ENCODE measurements around the gene CNTN4. TPM values are rescaled to one million over a fixed set of nuclear protein-coding genes. Genes with fewer than 3 reads are reported as not detected.
A peak's percentile ranks its signal among the peaks of the same experiment; 100 is the strongest.
"Not testable (repeated sequence)": the region's sequence is repeated elsewhere in the genome, so short reads cannot be mapped to it uniquely, and the experiment has no call there.

Gene CNTN4
- total RNA-seq, 1 donor from 2014 or later: 40.0 TPM

DNA sequence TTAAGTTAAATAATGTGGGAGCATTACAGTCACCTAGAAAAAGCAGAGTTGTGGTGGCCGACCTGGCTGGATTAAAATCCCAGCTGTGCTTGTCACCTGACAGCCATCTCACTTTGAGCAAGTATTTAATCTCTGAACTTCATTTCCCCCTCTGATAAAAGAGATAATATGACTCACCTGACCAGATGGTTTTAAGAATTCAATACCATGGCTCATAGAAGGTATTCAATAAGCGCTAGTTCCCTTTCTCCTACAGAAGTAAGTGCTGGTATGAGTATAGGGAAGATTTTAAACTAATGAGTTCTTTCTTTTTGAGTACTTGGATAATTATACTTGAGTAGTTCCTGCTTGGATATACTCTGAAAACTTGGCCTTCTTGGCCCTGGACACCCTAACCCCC is 686.0 kb downstream of the CNTN4 start:
- DNase-seq (ENCODE audit: low spot score): no peak

DNA sequence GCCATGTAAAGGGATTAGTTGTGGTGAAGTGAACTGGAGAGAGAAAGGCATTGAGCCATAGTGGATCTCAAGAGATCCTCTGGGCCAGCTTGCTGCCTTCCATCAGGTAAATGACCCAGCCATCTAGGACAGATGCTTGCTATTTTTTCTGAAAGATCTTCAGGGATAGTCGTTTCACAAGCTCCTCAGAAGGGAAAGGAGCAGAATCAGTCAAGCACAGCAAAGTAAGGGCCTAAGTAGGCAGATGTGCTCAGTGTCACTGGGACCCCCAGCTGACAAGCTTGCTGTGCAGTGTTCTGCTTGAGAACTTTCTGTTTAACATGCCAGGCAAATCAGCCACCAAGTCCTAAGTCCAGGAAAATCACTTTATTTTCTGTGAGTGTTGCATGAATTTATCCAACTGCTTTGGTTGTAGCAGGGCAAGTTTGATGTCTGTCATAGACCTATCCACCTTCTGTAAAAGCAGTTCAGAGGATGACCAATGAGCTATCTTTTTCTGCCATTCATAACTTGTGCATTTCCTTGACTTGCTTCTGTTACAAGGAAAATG is 691.7 kb downstream of the CNTN4 start:
- no peak for DNase-seq (ENCODE audit: low spot score)

DNA sequence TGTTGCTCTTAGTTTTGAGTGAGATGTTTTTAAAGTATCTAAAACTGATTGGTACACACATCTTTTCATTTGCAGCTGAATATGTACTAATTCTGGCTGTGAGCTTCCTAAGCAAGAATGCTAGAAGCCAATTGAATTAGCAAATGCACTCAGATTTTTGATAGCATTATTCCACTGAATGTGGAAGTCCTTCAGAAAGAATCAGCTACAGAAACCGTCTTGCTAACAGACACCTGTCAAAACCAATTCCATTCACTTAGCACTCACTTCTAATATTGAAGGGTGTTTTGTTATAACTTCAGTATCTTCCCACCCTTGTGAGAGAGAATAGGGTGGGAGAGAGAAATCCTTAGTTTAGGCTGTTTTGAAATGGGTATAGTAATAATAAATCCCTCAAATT is 693.8 kb downstream of the CNTN4 start:
- no peak for DNase-seq (ENCODE audit: low spot score)

DNA sequence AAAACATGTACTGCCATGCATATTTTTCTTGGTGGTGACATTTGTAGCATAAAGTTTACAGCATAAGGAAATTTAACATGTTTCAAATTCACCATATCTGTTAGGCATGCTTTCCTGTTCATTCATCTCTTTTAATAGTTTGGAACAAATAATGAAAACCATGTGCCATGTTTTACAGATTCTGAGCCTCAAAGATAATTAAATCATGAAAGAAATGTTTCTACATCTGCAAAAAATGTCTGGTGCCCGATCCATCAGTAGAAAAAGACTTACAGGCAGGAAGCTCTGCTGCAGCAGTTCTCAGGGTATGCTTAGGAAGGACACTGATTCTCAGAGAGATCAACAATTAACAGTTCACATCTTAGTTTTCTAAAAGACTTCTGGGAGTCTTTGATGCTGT is 695.3 kb downstream of the CNTN4 start:
- no peak for DNase-seq (ENCODE audit: low spot score)

DNA sequence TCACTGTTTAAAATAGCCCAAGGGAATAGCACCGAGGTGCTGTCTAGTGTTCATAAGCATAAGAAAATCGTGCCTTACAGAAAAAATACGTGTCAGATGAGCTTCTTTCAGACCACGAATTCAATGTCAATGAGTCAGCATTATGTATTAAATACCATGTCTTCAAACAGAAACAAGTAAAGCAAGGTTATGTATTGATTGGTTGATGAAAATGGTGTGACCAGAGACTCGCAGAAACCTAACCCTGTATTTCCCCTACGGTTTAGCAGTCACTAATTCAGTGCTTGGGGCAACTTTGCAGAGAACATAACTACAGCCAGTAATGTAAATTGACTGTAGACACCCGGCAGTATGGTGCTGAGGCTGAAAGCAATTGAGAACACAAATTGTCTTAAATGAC is 703.8 kb downstream of the CNTN4 start:
- no peak for DNase-seq (ENCODE audit: low spot score)

DNA sequence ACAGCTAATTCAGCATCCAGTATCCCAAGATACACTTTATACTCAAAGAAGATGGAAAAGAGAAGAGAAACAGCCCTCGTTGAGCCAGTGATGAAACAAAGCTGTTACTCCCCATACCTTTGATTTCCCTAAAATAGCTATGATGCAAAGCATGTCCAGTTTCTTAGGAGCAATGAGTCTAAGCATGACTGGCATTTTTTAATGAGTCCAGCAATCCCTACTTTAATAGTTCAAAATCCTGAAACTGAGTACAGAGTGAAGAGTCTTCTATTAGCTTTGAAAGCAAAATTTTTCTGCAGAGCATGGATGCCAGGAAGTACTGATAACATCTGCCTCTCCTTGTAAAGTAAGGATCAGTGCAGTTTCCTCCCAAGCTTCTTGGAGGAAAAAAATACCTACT is 708.8 kb downstream of the CNTN4 start:
- DNase-seq (ENCODE audit: low spot score): no peak

DNA sequence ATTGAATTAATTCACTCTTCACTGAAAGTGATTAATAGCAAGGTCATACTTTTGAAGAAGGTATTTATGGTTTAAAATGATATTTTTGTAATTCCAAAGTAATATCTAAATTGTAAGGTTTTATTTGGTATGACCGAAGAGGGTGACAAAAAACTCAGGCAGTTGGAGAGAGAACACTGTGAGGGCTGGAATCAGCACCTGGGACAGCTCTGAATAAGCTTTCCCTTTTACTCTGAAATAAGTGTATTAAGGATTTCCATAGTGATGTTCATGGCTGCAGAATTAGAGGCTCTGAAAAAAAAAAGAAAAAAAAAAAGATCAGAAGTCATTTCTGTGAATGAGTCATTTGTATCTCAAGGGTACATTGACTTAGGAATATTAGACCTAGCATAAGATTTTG is 712.1 kb downstream of the CNTN4 start:
- peak; percentile 20 for DNase-seq (ENCODE audit: low spot score)

DNA sequence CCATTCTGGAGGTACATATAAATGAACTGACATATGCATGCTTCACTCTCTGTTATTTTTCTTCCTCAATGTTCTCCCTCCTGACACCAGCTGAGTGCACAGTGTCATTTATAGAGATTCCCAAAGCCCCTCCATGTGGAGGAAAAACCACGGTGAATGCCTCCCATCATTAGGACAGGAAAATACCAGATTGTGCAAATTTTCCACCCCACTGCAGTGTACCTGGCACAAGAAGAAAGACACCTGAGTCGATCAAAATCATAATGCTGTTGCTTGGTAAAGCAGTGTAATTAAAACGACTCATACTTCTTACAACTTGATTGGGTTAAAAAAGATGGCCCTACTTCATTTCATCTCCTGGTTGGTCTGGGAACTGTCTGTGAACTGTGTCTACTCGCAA is 720.9 kb downstream of the CNTN4 start:
- DNase-seq (ENCODE audit: low spot score): no peak

DNA sequence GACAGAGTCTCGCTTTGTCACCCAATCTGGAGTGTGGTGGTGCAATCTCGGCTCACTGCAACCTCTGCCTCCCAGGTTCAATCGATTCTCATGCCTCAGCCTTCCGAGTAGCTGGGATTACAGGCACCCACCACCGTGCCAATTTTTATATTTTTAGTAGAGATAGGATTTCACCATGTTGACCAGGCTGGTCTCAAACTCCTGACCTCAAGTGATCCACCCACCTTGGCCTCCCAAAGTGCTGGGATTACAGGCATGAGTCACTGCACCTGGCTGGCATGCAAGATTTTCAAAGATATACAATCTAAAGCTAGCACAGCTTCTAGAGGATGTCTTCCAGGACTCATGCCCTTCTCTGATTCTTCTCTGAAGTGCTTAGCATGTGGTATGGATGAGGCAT is 722.3 kb downstream of the CNTN4 start:
- not testable (repeated sequence) for DNase-seq (ENCODE audit: low spot score)

DNA sequence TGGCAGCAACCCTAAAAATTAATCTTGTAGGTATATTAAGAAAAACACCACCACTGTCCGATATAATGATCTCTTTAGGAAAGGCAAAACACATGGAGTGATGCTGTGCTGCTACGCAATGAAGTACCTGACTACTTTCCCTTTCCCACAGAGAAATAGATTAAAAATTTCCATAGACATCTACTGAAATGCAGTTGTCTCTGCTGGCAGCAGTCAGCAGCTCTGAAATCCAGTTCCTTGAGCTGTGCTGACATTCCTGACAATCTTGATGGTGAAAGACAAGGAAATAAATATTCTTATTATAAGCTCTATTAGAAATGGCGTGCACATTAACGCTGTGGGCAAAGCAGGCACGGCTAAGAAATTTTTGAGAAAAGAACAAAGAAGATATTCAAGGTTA is 723.9 kb downstream of the CNTN4 start:
- DNase-seq (ENCODE audit: low spot score): no peak

DNA sequence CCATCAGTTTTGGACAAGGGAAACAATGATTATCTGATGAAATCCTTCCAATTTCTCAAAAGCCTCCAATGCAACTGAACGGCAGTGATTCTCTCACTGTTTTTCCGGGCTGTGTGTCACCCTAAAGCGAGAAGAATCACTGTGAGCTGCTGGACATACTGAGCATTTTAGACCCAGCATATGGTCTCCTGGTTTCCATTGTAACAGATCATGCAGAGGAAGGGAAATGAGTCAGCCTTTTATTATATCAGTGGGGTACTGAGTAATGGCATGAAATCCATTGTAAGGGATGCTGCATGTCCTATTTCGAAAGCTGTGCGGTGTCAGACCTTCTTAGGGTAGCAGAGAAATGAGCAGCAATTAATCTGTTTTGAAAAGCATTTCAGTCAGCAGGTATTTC is 724.4 kb downstream of the CNTN4 start:
- DNase-seq (ENCODE audit: low spot score): no peak

DNA sequence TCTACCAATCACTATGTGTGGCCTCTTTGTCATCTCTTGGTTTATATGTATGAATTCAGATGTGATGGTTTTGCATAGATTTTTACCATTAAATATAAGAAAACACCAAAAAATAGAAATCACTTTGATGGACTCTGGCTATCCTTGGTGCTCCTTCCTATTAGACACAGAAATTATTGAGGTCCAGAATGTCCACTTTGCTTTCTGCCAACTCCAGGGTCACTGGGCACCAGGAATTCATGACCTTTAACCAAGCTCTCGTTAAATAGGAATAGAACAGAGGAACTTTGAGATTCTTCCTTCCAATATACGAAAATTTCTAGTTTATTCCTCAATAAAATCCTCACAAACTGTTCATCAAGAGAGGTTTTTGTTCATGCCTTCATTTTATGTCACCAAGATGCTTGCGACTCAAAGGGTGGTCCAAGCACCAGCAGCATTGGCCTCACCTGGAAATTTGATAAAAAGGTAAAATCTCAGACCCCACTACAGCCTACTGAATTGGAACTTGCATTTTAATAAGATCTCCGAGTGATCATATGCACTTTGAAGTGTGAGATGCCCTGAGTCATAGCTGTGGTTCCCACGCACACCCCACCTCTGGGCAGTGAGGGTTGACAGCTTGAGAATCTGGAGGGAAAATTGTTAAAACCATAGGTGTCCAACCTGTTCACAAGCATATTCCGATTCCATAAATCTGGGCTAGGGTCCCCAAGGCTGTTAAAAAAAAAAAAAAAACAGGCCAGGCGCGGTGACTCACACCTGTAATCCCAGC is 725.0 kb downstream of the CNTN4 start:
- DNase-seq (ENCODE audit: low spot score): no peak

DNA sequence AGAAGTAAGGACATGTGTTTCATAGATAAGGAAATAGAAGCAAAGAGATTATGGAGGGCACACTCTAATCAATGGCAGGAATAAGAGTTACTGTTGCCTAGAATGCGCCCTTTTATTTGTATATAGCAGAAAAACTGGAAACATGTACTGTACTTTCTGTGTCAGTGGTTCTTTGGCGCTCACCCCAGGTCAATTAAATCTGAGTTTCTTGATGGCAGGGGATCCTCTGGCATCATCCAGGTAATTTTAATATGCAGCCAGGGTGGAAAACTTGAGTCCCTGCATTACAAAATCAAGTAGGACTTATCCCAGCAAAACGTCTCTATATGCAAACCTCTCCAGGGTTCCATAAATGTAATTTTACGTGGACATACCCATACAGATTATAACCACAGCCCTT is 727.4 kb downstream of the CNTN4 start:
- DNase-seq (ENCODE audit: low spot score): no peak

DNA sequence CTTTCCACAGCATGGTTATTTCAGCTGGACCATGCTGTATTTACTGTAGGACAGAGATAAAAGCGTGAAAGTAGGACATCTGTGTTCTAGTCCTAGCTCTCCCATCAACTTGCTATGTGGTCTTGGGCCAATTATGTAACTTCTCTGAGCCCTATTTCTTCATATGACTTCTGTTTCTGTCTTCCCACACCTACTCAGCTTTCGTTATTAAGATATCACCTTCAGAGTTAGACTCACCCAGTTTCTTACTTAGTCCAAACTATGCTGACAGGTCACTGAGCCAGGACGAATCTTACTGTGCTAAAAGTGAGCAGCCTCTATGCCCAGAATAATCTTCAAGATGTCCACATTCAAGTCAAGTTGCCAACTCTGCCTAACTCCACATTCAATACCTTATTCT is 727.8 kb downstream of the CNTN4 start:
- DNase-seq (ENCODE audit: low spot score): no peak

DNA sequence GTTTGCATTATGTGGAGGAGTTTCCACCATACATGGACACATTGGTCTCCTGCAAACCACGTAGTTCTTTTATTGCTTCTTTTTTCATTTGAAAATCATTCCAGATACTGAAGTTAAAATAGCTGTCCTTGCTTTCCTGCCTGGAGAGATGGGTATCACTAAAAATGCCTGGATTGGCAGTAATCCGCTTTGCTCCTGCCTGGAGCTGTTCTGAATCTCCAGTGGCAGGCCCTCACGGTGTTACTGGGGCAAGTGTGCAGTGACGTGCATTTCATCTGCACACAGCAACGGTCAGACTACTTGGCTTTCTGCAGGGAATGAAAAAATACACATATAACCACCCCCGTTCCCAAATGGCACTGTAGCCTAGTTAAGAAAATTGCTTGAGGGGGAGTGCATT is 738.6 kb downstream of the CNTN4 start:
- no peak for DNase-seq (ENCODE audit: low spot score)

DNA sequence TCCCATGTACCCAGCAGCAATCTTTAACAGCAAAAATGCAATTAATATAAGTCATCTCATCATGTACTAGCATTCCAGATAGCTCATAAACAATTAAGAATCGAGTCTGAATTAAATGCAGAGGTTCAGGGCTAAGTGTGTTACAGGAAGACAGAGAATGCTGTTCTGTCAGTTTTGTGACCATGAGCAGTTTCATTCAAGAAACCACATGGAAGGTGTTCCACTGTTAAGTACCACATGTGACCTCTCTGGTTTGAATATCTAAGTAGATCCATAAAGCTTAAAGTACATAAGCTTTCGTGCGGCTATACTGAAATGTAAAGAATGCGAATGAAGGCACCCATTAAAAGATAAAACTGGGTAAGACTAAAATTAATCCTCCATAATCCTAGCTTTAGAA is 739.2 kb downstream of the CNTN4 start:
- peak; percentile 8 for DNase-seq (ENCODE audit: low spot score)

DNA sequence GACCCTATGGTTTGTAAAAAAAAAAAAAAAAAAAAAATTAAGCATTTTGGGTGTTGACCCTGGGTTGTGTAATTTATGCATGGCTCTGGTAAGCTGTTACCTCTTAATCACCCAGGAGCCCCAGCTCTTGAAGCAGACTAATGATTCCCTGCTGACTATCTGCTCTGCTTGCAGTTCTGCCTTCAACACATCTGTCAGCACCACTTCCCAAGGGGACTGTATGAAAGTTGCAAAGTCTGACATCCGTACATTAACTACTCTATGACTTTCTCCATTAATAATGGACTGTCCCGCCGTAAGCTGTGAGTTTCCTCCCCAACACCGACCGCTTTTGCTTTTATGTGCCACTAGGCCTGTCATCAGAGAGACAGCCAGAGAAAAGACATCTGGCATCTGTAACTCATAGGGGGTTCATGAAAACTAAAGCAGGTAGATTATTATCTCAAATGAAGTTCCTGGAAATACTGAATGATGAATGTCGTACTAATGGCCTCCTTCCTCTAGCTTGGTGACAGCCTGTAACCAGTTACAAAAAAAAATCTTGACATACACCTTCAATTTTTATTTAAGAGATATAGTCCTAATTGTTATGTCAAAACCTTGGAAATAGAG is 740.0 kb downstream of the CNTN4 start:
- no peak for DNase-seq (ENCODE audit: low spot score)

DNA sequence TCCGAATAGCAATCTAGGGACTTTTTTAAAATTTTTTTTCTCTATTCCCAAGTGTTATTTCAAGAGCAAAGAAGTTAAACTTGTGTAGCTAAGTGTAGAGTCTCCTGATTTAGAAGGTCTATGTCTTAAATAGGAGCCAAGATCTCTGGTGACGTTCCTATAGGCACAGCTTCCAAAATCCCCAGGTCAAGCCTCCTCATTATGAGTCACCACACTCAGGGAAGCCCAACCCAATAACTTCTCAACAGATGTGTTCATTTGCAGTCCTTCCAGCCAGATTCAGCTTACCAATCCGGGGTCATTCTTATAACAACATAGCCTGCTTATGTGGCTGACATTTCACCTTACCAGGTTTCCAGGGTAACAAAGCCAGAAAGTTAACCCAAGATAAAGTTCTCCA is 741.2 kb downstream of the CNTN4 start:
- DNase-seq (ENCODE audit: low spot score): peak; percentile 37

DNA sequence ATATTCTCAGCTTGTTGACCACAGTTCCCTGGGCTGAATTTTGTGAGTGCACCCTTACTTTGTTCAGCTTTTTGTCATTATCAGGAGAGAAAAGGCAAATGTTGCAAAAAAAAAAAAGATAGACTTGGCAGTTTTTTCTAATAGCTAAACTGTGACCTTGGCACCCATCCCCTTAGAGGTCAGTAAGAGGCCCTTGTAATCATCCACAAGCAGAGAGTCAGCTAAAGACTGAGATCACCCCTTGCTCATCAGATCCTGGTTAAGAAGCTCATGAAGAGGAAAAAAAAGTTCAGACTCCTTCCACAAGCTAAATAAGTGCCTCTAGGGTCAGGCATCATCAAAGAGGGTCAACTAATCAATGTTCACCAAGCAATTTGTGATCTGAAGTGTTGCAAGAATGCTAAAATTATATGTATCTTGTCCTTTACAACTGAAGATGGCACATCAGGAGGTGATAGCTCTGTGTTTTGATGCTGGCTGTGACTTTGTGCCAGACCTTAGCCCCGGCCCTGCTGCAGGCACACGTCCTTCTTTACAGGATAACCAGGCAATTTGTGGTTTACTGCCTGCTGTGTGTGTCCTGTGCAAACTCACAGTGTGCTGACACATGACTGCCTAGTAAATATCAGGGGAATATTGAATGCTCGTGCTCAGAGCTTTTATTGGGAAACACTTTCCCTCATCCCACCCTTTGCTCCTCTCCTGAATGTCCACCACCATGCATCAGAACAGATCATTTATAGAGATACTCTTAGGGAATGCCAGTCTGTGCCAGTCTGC is 748.6 kb downstream of the CNTN4 start:
- no peak for DNase-seq (ENCODE audit: low spot score)

DNA sequence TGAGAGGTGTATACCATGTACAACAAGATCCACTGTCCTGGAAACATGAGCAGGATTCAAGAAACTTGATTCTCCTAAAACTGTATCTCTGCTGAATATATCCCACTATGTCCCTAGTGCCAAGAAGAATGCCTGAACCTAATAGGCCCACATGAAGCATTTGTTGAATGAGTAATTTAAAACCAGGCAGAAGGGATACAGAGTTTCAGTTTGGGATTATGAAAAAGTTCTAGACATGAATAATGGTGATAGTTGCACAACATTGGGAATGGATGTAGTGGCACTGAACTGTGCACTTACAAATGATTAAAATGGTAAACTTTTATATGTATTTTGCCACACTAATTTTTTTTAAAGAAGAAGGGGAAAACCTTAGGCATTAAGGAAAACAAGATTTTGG is 750.4 kb downstream of the CNTN4 start:
- no peak for DNase-seq (ENCODE audit: low spot score)

DNA sequence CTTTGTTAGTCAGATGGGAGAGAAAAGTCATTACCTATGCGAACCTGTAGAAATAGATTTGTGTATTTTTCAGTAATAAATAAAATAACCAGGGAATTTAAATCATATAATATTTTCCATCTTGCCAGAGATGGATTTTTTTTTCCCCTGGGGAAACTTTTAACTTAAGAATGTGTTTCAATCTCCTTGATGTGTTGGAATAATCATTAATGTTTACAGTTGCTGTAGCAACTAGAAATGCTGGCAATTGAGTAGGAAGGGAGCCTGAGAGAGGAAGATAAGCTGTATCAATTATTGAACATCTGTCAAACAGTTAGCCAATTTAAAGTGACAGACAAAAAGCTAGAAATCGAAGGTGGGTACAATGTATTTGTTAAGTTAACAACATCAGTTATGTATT is 752.0 kb downstream of the CNTN4 start:
- no peak for DNase-seq (ENCODE audit: low spot score)

DNA sequence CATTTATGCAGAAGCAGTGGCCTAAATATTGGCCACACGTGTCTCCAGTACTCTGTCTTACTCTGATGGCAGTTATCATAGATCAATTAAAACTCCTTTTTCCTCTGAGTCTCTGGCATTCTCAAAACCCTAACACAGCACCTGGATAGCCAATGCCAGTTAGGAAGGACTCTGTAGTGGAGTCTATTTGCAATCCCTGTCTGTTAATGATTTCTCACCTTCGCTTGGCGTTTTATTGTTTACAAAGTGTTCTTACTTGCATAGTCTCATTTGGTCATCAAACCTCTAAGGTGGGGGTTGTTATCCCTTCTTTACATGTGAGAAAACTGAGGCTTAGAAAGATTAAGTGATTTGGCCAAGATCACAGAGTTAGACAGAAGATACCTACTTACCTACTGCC is 752.7 kb downstream of the CNTN4 start:
- no peak for DNase-seq (ENCODE audit: low spot score)

DNA sequence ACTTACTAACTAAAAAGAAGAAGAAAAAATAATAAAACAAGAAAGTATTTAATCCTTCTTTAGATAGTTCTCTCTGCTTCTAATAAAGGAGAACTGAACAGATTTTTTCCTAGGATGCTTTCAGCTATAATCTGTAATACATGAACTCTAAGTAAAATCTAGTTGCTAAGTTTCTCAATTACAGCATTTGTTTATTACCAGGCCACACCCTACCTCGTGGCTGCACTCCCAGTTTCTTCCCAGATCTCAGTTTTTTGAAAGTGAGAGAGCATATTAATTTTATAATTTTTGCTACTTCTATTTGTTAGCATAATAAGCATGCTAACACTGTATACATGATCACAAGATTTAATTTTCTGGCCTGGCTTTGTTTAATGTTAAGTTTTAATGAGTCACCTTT is 753.2 kb downstream of the CNTN4 start:
- DNase-seq (ENCODE audit: low spot score): peak; percentile 44

All from umbilical cord (tissue), 2 donors.